A172 (cell line): ENCODE measurements around the gene SEMA6D. TPM values are rescaled to one million over a fixed set of nuclear protein-coding genes. Genes with fewer than 3 reads are reported as not detected.
A peak's percentile ranks its signal among the peaks of the same experiment; 100 is the strongest.

ENCODE experiments used
- DNase-seq: peaks from one replicate; pipeline ENCODE4 v3.0.0-alpha.2; 2015; ENCODE audit warnings: low spot score
- total RNA-seq: library from RNA; depleted of rRNA; stranded (reverse); fragments of >200 nt; shearing (Covaris generic); gene quantifications from 2 replicates; pipeline ENCODE4 v1.2.3, GENCODE V29; 2014

Gene SEMA6D
- total RNA-seq, 1 experiment from 2014 or later, result not detected

DNA sequence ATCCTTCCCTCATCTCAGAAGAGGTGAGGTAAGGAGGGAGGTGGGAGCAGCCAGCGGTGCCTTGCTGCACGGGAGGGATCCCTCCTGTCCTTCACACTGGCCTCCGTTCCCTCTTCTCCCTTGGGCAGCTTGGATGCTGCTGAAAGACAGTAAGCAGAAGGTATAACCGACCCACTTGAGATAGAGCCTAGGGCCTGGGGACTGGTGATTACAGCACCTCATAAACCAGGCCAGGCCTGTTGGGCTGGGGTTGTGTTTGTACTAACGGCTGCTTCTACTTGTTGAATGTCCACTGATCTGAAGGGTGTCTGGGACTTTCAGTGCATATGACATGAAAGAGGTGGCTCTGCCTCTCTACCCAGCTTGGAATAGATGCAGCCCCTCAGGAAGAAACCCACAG is 25.0 kb downstream of the SEMA6D start:
- DNase-seq, result no peak

DNA sequence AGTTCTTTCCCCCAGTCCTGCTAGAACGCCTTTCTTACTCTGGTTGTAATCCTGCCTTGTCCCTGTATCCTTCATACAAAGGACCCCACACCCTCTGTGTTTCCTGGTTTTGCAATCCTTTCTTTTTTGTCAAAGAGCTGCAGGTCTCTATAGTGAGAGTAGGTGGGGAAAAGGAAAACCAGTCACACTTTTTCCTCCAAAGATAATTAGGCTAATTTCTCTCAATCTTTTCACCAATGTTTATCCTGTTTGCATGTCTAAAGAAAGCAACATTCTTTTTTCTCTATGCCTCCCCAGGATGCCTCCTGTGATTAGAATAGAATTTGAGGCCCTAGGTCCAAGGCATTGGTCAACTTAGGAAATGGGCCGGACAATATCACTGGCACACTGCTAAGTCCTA is 25.4 kb downstream of the SEMA6D start:
- no peak for DNase-seq

GRCh38 chr15:47743385-47743784 is 26.1 kb downstream of the SEMA6D start:
- no peak for DNase-seq

DNA sequence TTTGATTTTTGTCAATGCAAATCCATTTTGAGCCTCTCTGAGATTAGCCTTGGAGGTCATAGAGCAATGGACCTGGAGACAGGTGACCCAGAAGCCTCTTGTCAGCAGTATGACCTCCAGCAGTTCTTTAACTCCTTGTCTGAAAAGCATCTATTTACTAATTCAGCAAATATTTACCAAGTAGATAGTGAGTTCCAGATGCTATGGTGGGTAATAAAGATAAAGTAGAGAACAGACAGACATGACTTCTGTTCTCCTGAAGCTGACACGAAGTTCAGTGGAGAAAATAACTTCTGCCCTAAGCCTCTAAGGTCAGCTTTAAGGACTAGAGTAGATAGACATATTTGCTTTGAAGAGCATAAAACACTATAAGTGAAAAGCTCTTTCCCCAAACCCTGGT is 26.6 kb downstream of the SEMA6D start:
- no peak for DNase-seq

DNA sequence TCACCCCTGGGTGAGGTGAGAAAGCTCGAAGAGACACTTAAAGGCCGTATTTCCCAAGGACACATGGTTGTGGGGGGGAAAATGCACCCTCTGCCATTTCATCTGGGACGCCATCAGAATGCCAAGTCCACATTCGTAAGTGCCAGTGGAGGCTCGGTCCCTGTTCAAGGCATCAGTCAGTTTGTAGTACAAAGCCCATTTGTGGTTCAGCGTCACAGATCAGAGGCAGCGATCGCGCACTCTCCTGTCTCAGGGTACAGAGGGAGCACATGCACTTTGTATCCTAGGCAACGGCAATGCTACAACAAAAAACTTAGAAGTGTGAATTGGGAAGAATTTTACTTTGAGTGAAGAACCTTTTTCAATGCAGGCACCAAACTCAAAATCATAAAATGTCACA is 27.2 kb downstream of the SEMA6D start:
- no peak for DNase-seq

GRCh38 chr15:47744973-47745372 is 27.7 kb downstream of the SEMA6D start:
- DNase-seq, result no peak

DNA sequence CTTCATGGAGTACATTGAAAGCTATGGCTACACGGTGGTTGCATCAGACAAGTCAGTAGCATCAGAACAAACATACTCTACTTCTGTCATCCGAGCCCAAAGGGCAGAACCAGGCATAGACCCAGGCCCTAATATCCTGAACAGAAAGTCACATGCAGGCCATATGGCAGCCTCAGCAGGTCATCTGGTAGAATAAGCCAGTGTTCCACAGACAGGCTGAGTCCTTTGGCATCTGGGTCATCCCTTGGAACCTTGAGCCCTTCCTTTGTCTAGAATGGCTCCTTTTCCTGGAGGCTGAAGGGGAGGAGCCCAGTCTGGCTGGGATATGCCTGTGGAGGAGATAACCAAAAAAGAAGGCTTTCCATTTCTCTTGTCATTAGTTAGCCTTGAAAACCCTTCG is 29.2 kb downstream of the SEMA6D start:
- DNase-seq, result no peak

- peak; percentile 29 for DNase-seq
These were observed 32.9 kb downstream of the SEMA6D start for GRCh38 chr15:47750030-47750739.

DNA sequence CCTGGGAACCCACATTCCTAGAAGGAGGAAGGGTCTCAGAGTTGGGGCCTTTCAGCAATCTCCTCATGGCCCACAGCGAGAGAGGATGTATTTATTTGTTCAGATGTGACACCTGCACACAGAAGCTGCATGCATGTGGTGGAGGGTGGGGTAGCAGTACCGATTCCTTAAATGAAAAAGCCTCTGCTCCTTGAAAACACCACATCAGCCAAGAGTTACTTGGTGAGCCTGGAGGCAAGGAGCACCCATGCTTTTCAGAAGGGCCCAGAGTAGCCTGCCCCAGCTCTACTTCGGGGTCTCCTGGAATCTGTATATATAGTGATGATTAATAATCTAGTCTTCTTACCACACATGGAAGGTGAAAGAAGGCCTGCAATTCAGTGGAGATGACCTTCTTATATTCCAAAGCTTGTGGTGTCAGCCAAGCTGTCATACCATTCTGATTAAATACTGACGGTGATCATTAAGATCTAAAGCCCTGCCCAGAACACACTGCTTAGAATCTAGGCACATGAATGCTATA is 33.5 kb downstream of the SEMA6D start:
- no peak for DNase-seq

- DNase-seq, result no peak
These were observed 36.3 kb downstream of the SEMA6D start for GRCh38 chr15:47753591-47753990.

DNA sequence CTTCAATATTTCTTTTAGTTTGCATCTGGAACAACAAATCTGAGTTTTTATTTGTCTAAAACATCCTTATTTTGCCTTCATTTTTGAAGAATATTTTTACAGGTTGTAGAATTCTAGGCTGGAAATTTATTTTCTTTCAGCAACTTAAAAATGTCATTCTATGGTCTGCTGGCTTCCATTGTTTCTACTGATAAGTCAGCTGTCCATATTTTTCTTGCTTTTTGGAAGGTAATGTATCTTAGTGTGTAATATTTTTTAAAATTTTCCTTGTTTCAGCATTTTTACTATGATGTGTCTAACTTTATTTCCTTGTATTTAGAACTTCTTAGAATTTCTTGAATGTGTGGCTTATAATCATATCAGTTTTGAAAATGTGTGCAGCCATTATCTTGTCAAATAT is 37.0 kb downstream of the SEMA6D start:
- DNase-seq, result no peak

- DNase-seq, result no peak
These were observed 38.6 kb downstream of the SEMA6D start for GRCh38 chr15:47755941-47756340.

GRCh38 chr15:47756872-47757271 is 39.6 kb downstream of the SEMA6D start:
- DNase-seq, result peak; percentile 26

GRCh38 chr15:47757331-47757730 is 40.0 kb downstream of the SEMA6D start:
- no peak for DNase-seq

DNA sequence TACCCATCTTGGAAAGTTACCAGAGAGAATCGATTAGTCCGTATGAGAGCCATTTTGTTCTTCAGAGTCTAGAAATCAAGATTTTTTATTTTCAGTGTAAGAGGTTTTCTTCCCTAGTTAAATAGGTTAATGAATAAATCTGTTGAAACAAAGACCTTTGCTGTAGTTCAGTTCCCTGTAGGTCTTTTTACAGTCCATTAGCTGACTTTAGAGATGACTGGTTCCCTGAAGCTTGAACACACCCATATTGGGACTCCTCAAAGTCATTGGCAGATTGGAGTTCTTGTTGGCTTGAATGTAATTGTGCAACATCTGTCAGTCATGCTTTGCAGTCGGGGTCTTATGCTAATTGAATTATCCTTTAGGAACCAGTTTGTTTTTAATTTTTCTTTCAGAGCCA is 45.3 kb downstream of the SEMA6D start:
- DNase-seq, result no peak

DNA sequence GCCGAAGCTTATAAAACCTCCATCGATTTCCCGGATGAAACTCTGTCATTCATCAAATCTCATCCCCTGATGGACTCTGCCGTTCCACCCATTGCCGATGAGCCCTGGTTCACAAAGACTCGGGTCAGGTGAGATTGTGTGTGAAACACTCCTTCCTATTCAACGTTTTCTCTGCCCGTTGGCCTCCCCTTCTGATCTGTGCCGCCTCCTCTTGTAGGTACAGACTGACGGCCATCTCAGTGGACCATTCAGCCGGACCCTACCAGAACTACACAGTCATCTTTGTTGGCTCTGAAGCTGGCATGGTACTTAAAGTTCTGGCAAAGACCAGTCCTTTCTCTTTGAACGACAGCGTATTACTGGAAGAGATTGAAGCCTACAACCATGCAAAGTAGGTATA is 47.4 kb downstream of the SEMA6D start:
- DNase-seq, result no peak

- no peak for DNase-seq
These were observed 49.1 kb downstream of the SEMA6D start for GRCh38 chr15:47766406-47766805.

- no peak for DNase-seq
These were observed 49.7 kb downstream of the SEMA6D start for GRCh38 chr15:47767035-47767434.

GRCh38 chr15:47768735-47769134 is 51.4 kb downstream of the SEMA6D start:
- no peak for DNase-seq

DNA sequence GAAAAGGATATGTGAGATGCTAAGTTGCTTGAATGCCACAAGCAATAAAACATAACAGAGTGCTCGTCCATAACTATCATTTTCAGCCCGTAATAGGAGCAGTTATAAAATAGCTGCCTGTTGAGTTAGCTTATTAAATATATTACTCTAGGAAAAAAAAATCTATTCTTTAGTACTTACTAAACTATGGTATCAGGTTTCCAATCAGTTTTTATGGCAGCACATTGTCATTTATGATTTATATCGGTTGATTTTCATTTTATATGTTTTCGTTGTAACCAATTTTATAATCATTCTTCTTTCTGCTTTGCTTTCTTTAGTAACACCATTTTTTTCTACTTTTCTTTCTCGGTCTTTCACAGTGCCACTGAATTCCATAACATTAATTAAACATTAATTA is 51.9 kb downstream of the SEMA6D start:
- no peak for DNase-seq

GRCh38 chr15:47773143-47773542 is 55.8 kb downstream of the SEMA6D start:
- DNase-seq, result no peak

- no peak for DNase-seq
These were observed 61.0 kb downstream of the SEMA6D start for GRCh38 chr15:47778263-47778770.

- DNase-seq, result no peak
These were observed 63.7 kb downstream of the SEMA6D start for GRCh38 chr15:47780971-47781370.

GRCh38 chr15:47781527-47781926 is 64.2 kb downstream of the SEMA6D start:
- DNase-seq, result no peak
